Measurements from ENCODE around the gene D2HGDH.

The D2HGDH gene

DNA sequence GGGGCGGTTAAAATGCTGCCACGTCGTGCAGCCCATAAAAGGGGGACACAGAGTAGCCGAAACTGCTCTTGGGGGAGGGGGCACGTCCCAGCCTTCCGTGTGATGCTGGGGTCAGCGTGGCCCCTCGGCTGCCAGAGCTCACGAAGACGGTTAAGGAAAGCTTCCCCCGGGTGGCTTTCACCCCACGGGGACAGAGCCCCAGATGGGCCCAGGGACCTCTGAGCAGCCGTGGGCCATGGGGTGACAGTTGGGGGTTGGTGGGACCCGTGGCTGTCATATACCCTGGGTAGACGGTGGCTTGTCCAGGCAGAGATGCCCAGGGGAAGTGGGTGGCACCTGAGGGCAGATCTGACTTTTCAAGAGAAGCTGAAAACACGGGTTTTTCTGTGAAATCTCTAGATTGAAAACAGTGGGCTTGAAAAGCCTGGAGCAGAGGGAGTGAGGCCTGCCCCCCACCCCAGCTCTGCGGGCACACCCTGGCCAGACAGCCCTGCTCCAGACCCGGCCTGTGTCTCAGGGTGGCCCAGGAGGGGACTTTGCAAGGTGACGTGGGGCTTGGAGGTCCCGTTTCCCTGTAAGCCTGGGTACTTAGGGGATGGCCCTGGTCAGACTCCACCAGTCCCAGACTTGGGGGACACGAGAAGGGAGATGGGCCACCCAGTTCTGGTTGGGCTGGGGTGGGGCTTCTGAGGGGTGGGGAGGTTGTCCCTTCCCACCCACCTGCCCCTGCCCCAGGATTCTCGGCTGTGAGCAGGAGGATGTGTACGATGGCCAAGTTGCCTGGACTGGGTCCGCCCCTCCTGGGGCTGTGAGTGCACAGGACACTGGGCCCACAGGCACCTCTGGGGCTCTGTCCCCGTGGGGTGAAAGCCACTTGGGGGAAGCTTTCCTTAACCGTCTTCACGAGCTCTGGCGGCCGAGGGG is 75.2 kb downstream of the D2HGDH start:
- Histone ChIP-seq H3K9me3 (ENCODE audit: insufficient read depth, low read depth, low read length) (no peaks in the 10 kb centered on the region), H3K9ac (ENCODE audit: low read depth, low read length) (no peak overlapping the region), H3K4me3 (ENCODE audit: low read length) (no peak overlapping the region), H3K27me3 (ENCODE audit: insufficient read depth, low read length) (peaks cover 10% of the 10 kb centered on the region), H3K27ac (ENCODE audit: low read length) (no peak overlapping the region), H3K36me3 (ENCODE audit: insufficient read depth, low read depth, low read length) (no peaks in the 10 kb centered on the region), H3K4me1 (ENCODE audit: insufficient read depth, low read length) (peaks cover 8% of the 10 kb centered on the region; the same call in 1 of the 2 replicates)

GRCh38 chr2:241810307-241811200 is 76.1 kb downstream of the D2HGDH start:
- Histone ChIP-seq H3K9ac (ENCODE audit: low read depth, low read length) (no peak overlapping the region), H3K4me3 (ENCODE audit: low read length) (no peak overlapping the region), H3K36me3 (ENCODE audit: insufficient read depth, low read depth, low read length) (no peaks in the 10 kb centered on the region), H3K9me3 (ENCODE audit: insufficient read depth, low read depth, low read length) (no peaks in the 10 kb centered on the region), H3K4me1 (ENCODE audit: insufficient read depth, low read length) (peaks cover 5% of the 10 kb centered on the region; the same call in 1 of the 2 replicates), H3K27ac (ENCODE audit: low read length) (no peak overlapping the region), H3K27me3 (ENCODE audit: insufficient read depth, low read length) (peaks cover 6% of the 10 kb centered on the region; the same call in 1 of the 2 replicates)

GRCh38 chr2:241811201-241811951 is 76.9 kb downstream of the D2HGDH start:
- no peak overlapping the region for H3K9ac ChIP-seq (ENCODE audit: low read depth, low read length)
- no peak overlapping the region for H3K4me3 ChIP-seq (ENCODE audit: low read length)
- no peak overlapping the region for H3K27ac ChIP-seq (ENCODE audit: low read length)
- no peaks in the 10 kb centered on the region for H3K36me3 ChIP-seq (ENCODE audit: insufficient read depth, low read depth, low read length)
- H3K27me3 ChIP-seq (ENCODE audit: insufficient read depth, low read length), result peaks cover 6% of the 10 kb centered on the region; the same call in 1 of the 2 replicates
- H3K4me1 ChIP-seq (ENCODE audit: insufficient read depth, low read length), result peaks cover 5% of the 10 kb centered on the region; the same call in 1 of the 2 replicates
- H3K9me3 ChIP-seq (ENCODE audit: insufficient read depth, low read depth, low read length), result no peaks in the 10 kb centered on the region

DNA sequence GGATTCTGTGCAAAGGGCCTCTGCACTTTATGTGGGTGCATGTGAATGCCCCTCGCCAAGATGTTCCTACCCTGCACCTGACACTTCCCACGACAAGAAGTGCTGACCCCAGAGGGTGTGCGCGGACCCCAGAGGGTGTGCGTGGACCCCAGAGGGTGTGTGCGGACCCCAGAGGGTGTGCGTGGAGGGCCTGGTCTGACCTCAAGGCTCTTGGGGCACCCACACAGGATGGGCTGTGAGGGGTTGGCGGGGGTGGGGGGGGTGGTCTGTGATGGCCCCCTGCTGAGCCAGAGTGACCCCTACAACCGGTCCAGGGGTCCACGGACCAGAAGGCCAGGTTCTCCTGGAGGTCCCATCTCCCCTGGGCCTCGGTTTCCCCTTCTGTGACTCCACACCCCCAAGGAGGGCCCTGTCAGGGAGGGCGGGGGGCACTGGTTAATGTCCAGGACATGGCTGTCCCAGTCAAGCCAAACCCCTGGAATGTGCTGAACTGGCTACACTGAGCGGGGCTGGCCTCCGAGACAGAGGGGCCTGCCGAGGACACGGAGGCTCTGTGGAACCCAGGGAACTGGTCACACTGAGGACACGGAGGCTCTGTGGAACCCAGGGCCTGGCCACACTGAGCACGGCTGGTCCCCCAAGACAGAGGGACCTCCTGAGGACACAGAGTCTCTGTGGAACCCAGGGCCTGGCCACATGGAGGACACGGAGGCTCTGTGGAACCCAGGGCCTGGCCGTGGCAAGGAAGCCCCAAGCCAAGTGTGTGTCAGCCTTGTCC is 77.7 kb downstream of the D2HGDH start:
- Histone ChIP-seq H3K27me3 (ENCODE audit: insufficient read depth, low read length) (peaks cover 6% of the 10 kb centered on the region; the same call in 1 of the 2 replicates), H3K9me3 (ENCODE audit: insufficient read depth, low read depth, low read length) (no peaks in the 10 kb centered on the region), H3K4me1 (ENCODE audit: insufficient read depth, low read length) (peaks cover 5% of the 10 kb centered on the region; the same call in 1 of the 2 replicates), H3K4me3 (ENCODE audit: low read length) (no peak overlapping the region), H3K36me3 (ENCODE audit: insufficient read depth, low read depth, low read length) (no peaks in the 10 kb centered on the region), H3K27ac (ENCODE audit: low read length) (no peak overlapping the region), H3K9ac (ENCODE audit: low read depth, low read length) (no peak overlapping the region)

DNA sequence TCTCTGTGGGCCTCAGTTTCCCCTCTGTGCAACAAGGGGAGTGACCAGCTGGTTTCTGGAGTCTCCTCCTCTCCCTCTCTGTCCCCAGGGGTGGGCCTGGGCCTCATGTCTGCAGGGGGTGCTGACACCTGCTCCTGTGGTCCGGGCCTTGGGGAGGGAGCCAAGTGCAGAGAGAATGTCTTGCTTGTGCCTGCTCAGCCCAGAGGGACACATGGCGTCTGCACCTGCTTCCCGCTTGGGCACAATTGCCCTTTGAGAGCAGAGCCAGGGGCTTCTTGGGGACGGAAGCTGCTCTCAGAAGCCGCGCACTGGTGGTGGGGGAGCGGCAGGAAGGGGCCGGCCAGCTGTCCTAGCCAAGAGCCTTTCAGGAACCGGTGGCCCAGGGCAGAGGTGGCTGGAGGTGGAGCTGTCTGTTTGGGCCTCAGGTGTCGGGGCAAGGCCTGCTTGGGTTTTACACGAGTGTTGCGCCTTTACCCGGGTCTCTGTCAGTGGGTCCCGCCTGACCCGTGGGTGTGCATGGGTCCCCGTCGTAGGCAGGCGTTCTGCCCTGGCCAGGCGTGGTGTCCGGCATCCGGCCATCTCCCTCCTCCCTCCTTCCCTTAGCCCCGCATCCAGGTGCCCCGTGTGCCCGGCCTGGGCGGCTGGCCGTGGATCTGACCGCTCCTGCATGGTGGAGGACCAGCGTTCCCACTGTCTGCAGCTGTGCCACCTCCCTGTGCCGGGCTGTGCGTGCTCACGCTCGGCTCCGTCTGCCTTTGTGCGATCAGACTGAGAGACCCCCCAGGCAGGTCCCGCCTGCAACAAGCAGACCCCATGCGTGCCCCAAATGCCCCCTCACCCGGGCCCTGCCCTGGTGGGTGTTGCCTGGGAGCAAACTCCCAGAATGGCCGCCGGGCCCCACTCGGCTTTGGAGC is 78.6 kb downstream of the D2HGDH start:
- H3K4me1 ChIP-seq (ENCODE audit: insufficient read depth, low read length), result peaks cover 5% of the 10 kb centered on the region; the same call in 1 of the 2 replicates
- peaks cover 6% of the 10 kb centered on the region; the same call in 1 of the 2 replicates for H3K27me3 ChIP-seq (ENCODE audit: insufficient read depth, low read length)
- H3K4me3 ChIP-seq (ENCODE audit: low read length), result no peak overlapping the region
- no peaks in the 10 kb centered on the region for H3K36me3 ChIP-seq (ENCODE audit: insufficient read depth, low read depth, low read length)
- H3K27ac ChIP-seq (ENCODE audit: low read length), result no peak overlapping the region
- H3K9ac ChIP-seq (ENCODE audit: low read depth, low read length), result no peak overlapping the region
- H3K9me3 ChIP-seq (ENCODE audit: insufficient read depth, low read depth, low read length), result no peaks in the 10 kb centered on the region

- Histone ChIP-seq H3K9ac (ENCODE audit: low read depth, low read length) (no peak overlapping the region), H3K9me3 (ENCODE audit: insufficient read depth, low read depth, low read length) (no peaks in the 10 kb centered on the region), H3K36me3 (ENCODE audit: insufficient read depth, low read depth, low read length) (no peaks in the 10 kb centered on the region), H3K27ac (ENCODE audit: low read length) (no peak overlapping the region), H3K4me1 (ENCODE audit: insufficient read depth, low read length) (no peaks in the 10 kb centered on the region), H3K27me3 (ENCODE audit: insufficient read depth, low read length) (no peaks in the 10 kb centered on the region; the same call in 1 of the 2 replicates), H3K4me3 (ENCODE audit: low read length) (no peak overlapping the region)
These were observed 79.4 kb downstream of the D2HGDH start for GRCh38 chr2:241813644-241814392.

- Histone ChIP-seq H3K27me3 (ENCODE audit: insufficient read depth, low read length) (no peaks in the 10 kb centered on the region), H3K4me3 (ENCODE audit: low read length) (no peak overlapping the region), H3K4me1 (ENCODE audit: insufficient read depth, low read length) (no peaks in the 10 kb centered on the region), H3K27ac (ENCODE audit: low read length) (no peak overlapping the region), H3K9ac (ENCODE audit: low read depth, low read length) (no peak overlapping the region), H3K9me3 (ENCODE audit: insufficient read depth, low read depth, low read length) (no peaks in the 10 kb centered on the region), H3K36me3 (ENCODE audit: insufficient read depth, low read depth, low read length) (no peaks in the 10 kb centered on the region)
These were observed 79.9 kb downstream of the D2HGDH start for GRCh38 chr2:241814393-241814642.

DNA sequence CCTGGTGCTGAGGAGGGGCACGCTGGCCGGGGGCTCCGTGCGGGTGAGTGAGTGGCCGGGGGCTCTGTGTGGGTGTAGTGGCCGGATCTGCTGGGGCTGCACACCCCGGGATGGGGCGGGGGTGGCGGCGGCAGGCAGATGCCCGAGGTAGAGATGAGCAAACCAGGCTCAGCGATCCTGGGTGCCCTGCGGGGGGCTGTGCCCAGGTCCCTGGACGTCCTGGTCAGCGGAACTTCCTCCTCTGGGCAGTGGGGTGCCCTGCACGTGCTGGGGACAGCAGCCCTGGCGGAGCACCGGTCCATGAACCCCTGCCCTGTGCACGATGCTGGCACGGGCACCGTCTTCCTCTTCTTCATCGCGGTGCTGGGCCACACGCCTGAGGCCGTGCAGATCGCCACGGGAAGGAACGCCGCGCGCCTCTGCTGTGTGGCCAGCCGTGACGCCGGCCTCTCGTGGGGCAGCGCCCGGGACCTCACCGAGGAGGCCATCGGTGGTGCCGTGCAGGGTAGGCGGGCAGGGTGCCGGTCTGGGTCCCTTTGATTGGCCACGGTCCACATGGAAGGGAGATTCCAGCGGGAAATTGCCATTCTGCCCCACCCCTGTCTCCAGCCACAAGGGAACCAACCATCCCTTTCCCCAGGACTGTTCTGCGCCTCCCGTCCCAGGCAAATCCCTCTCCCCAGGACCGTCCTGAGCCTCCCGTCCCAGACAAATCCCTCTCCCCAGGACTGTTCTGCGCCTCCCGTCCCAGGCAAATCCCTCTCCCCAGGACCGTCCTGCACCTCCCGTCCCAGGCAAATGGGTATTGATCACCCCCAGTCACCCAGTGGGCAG is 80.4 kb downstream of the D2HGDH start:
- H3K27me3 ChIP-seq (ENCODE audit: insufficient read depth, low read length), result no peaks in the 10 kb centered on the region

More for the DNA sequence above, 80.4 kb downstream of the D2HGDH start:
- H3K4me1 ChIP-seq (ENCODE audit: insufficient read depth, low read length), result no peaks in the 10 kb centered on the region
- H3K36me3 ChIP-seq (ENCODE audit: insufficient read depth, low read depth, low read length), result no peaks in the 10 kb centered on the region
- no peak overlapping the region for H3K27ac ChIP-seq (ENCODE audit: low read length)
- H3K9ac ChIP-seq (ENCODE audit: low read depth, low read length), result no peak overlapping the region
- no peak overlapping the region for H3K4me3 ChIP-seq (ENCODE audit: low read length)
- H3K9me3 ChIP-seq (ENCODE audit: insufficient read depth, low read depth, low read length), result no peaks in the 10 kb centered on the region
